DND-41 (cell line): ENCODE measurements around the gene FMNL3.

Experiments used
- ATAC-seq: fragments of 200-7000 bp; cut with Tn5 transposase; 3 replicates; pipeline ENCODE4 v1.9.1; 2021; ENCODE audit warnings: low read depth; ENCODE audit not compliant: insufficient read depth
- DNase-seq: peaks from one replicate; pipeline ENCODE4 v3.0.0-alpha.2; 2020
- H2AFZ ChIP-seq: 2 replicates; pipeline ENCODE4 v1.6.0; 2012; ENCODE audit warnings: low read depth, low read length
- H3K27ac ChIP-seq: 2 replicates; pipeline ENCODE4 v1.5.1; 2012; ENCODE audit warnings: low read length, inconsistent platforms
- H3K27me3 ChIP-seq: fragments of 200-600 bp; sonication (generic); 2 replicates; pipeline ENCODE4 v1.6.0; 2012; ENCODE audit warnings: low read length, mild to moderate bottlenecking, inconsistent platforms; ENCODE audit not compliant: insufficient read depth, poor library complexity
- H3K36me3 ChIP-seq: 2 replicates; pipeline ENCODE4 v1.5.1; 2012; ENCODE audit warnings: low read length, inconsistent platforms; ENCODE audit not compliant: insufficient read depth
- H3K4me1 ChIP-seq: 2 replicates; pipeline ENCODE4 v1.5.1; 2012; ENCODE audit warnings: mild to moderate bottlenecking, low read length; ENCODE audit not compliant: insufficient read depth
- H3K4me2 ChIP-seq: 2 replicates; pipeline ENCODE4 v1.6.0; 2012; ENCODE audit warnings: mild to moderate bottlenecking, moderate library complexity, low read length, inconsistent platforms; ENCODE audit not compliant: insufficient read depth
- H3K4me3 ChIP-seq, 2 experiments: fragments of 200-600 bp in 1 of 2; shearing (Covaris generic) in 1 of 2; 2 replicates each; pipeline ENCODE4 v1.5.1; 2012 to 2016; ENCODE audit warnings: inconsistent platforms in 2 of 2, low read length in 2 of 2, mild to moderate bottlenecking in 2 of 2, low read depth in 1 of 2, moderate library complexity in 1 of 2
- H3K79me2 ChIP-seq: 2 replicates; pipeline ENCODE4 v1.6.0; 2012; ENCODE audit warnings: low read length, inconsistent platforms; ENCODE audit not compliant: insufficient read depth
- H3K9ac ChIP-seq: 2 replicates; pipeline ENCODE4 v1.6.0; 2012; ENCODE audit warnings: low read depth, mild to moderate bottlenecking, inconsistent platforms, low read length, moderate library complexity
- H3K9me3 ChIP-seq: 2 replicates; pipeline ENCODE4 v1.5.1; 2012; ENCODE audit warnings: low read length, moderate library complexity, mild to moderate bottlenecking, inconsistent platforms; ENCODE audit not compliant: insufficient read depth, severe bottlenecking
- H4K20me1 ChIP-seq: 2 replicates; pipeline ENCODE4 v1.6.0; 2012; ENCODE audit warnings: low read length; ENCODE audit not compliant: insufficient read depth
- EZH2 ChIP-seq: IDR thresholded peaks from 3 replicates; pipeline ENCODE4 v1.6.1; 2012; ENCODE audit warnings: borderline replicate concordance, low read depth, mild to moderate bottlenecking, moderate library complexity, low read length, inconsistent platforms; ENCODE audit not compliant: severe bottlenecking
- TF ChIP-seq, protein P1 (sequence below): IDR thresholded peaks from 2 replicates; pipeline ENCODE4 v1.5.1; 2012; ENCODE audit warnings: borderline replicate concordance, low read length, moderate library complexity, mild to moderate bottlenecking; ENCODE audit not compliant: poor library complexity, severe bottlenecking; ENCODE audit errors: extremely low read depth

Gene FMNL3

DNA sequence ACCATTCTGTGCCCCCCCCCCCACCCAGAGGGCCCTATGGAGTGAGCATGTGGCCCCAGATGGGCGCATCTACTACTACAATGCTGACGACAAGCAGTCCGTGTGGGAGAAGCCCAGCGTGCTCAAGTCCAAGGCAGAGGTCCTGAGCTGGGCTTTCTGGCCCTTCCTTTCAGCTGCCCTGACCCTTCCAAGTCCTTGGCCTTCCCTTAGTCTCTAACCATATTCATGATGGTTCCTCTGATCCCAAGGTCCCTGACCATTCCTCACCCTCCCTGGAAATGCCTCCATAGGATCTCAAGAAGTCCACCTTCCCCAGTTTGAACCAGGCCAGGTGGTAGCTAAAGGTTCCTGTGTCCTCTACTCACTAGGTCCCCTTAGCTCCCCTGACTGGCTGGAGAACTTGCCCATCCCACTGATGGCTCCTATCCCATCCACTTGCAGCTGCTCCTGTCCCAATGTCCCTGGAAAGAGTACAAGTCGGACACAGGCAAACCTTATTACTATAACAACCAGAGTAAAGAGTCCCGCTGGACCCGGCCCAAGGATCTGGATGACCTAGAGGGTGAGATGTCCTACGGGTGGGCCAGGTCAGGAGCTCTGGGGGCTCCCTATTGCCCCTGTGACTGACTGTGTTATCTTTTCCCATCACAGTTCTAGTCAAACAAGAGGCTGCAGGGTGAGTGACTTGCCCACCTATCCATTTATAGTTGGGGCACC, 74.1 kb downstream of the FMNL3 start:
- Histone ChIP-seq H3K79me2 (no peaks in the 10 kb centered on the region), H3K9ac (no peak overlapping the region), H3K4me2 (no peak overlapping the region), H3K36me3 (no peaks in the 10 kb centered on the region), H4K20me1 (no peaks in the 10 kb centered on the region; the same call in 1 of the 2 replicates), H3K27ac (no peak overlapping the region), H3K4me1 (peaks cover 8% of the 10 kb centered on the region; the same call in 1 of the 2 replicates), H2AFZ (no peak overlapping the region), H3K4me3 (no peak overlapping the region), H3K27me3 (peaks cover 5% of the 10 kb centered on the region), H3K9me3 (no peaks in the 10 kb centered on the region)
- TF ChIP-seq, protein P1, sequence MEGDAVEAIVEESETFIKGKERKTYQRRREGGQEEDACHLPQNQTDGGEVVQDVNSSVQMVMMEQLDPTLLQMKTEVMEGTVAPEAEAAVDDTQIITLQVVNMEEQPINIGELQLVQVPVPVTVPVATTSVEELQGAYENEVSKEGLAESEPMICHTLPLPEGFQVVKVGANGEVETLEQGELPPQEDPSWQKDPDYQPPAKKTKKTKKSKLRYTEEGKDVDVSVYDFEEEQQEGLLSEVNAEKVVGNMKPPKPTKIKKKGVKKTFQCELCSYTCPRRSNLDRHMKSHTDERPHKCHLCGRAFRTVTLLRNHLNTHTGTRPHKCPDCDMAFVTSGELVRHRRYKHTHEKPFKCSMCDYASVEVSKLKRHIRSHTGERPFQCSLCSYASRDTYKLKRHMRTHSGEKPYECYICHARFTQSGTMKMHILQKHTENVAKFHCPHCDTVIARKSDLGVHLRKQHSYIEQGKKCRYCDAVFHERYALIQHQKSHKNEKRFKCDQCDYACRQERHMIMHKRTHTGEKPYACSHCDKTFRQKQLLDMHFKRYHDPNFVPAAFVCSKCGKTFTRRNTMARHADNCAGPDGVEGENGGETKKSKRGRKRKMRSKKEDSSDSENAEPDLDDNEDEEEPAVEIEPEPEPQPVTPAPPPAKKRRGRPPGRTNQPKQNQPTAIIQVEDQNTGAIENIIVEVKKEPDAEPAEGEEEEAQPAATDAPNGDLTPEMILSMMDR: no peak
- no peak for TF ChIP-seq EZH2
- DNase-seq (no peak), ATAC-seq (no peak)

DNA sequence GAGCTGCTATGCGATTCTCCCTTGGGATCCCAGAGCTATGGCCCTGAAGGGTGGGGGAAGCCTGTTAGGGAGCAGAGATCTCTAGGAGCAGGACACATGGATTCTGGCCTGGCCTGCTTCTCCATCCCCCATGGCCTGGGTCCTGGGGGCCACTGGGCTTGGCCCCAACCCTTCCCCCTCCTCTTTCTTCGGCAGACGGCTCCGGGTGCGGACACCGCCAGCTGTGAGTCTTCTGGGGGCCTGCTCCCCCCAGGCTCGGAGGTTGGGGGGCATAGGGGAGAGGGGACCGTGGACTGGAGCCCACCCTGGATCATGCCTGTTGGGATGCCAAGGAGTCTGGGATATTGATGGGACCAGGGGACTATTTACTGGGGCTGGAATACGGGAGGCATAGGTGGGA, 74.8 kb downstream of the FMNL3 start:
- Histone ChIP-seq H2AFZ (no peak overlapping the region), H4K20me1 (no peaks in the 10 kb centered on the region; the same call in 1 of the 2 replicates), H3K9me3 (no peaks in the 10 kb centered on the region), H3K36me3 (no peaks in the 10 kb centered on the region), H3K27me3 (peaks cover 5% of the 10 kb centered on the region), H3K4me1 (peaks cover 8% of the 10 kb centered on the region; the same call in 1 of the 2 replicates), H3K79me2 (no peaks in the 10 kb centered on the region), H3K9ac (no peak overlapping the region), H3K27ac (no peak overlapping the region), H3K4me2 (no peak overlapping the region), H3K4me3 (no peak overlapping the region)
- no peak for TF ChIP-seq EZH2
- TF ChIP-seq, protein P1: no peak
- no peak for ATAC-seq
- DNase-seq: no peak

DNA sequence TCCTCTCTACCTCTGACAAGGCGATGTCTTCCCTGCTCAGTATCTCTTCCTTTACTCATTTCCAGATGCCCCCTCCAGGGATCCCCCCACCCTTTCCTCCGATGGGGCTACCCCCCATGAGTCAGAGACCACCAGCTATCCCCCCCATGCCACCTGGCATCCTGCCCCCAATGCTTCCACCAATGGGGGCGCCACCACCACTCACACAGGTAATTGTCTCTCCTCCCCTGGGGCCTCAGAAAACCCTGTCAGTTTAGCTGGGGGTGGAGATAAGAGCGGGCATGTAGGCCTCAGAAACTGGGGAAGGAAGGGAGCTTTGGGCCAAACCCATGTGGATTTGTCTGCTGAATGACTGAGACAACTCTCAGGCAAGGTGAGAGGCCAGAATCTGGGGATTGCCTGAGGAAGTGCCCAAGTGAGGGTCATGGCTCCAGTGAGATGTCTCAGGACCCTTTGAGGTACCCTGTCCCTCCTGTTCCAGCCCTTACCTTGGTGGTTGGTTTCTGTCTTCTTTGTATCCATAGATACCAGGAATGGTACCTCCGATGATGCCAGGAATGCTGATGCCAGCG, 75.8 kb downstream of the FMNL3 start:
- no peaks in the 10 kb centered on the region for H3K9me3 ChIP-seq
- no peak overlapping the region for H3K27ac ChIP-seq
- no peak for ATAC-seq
- TF ChIP-seq, protein P1: peak; percentile 20
- no peak for TF ChIP-seq EZH2
- no peaks in the 10 kb centered on the region for H3K79me2 ChIP-seq
- no peak overlapping the region for H3K4me2 ChIP-seq
- H3K27me3 ChIP-seq: peaks cover 5% of the 10 kb centered on the region
- H3K4me3 ChIP-seq: no peak overlapping the region
- no peaks in the 10 kb centered on the region for H3K36me3 ChIP-seq
- no peak overlapping the region for H2AFZ ChIP-seq
- H3K4me1 ChIP-seq: no peaks in the 10 kb centered on the region
- H3K9ac ChIP-seq: no peak overlapping the region
- DNase-seq: no peak
- no peaks in the 10 kb centered on the region; the same call in 1 of the 2 replicates for H4K20me1 ChIP-seq
